Pons (tissue), 1 donor: ENCODE data around the gene EFCAB11.

Experiments used
- DNase-seq: peaks from one replicate; pipeline ENCODE4 v3.0.0-alpha.2; 2016; ENCODE audit warnings: low spot score

Gene EFCAB11

GRCh38 chr14:89767861-89768268, 186.7 kb downstream of the EFCAB11 start:
- DNase-seq = peak; percentile 38

GRCh38 chr14:89767131-89767530, 187.4 kb downstream of the EFCAB11 start:
- no peak for DNase-seq

GRCh38 chr14:89765346-89765745, 189.2 kb downstream of the EFCAB11 start:
- no peak for DNase-seq

- DNase-seq = no peak
These were observed 194.4 kb downstream of the EFCAB11 start for GRCh38 chr14:89760086-89760485.

GRCh38 chr14:89757313-89757939, 197.1 kb downstream of the EFCAB11 start:
- no peak for DNase-seq

- DNase-seq = no peak
These were observed 198.7 kb downstream of the EFCAB11 start for GRCh38 chr14:89755816-89756215.

GRCh38 chr14:89753828-89754412, 200.6 kb downstream of the EFCAB11 start:
- no peak for DNase-seq

- no peak for DNase-seq
These were observed 203.6 kb downstream of the EFCAB11 start for GRCh38 chr14:89750908-89751392.

GRCh38 chr14:89750281-89750755, 204.2 kb downstream of the EFCAB11 start:
- DNase-seq = peak; percentile 11

- DNase-seq = no peak
These were observed 206.5 kb downstream of the EFCAB11 start for GRCh38 chr14:89748004-89748403.

- DNase-seq = no peak
These were observed 207.4 kb downstream of the EFCAB11 start for GRCh38 chr14:89747126-89747525.

- no peak for DNase-seq
These were observed 207.9 kb downstream of the EFCAB11 start for GRCh38 chr14:89746654-89747053.

GRCh38 chr14:89746135-89746534, 208.4 kb downstream of the EFCAB11 start:
- no peak for DNase-seq
